Endothelial cell of umbilical vein (primary cell): Measurements from ENCODE around the gene EPS8L2. TPM values are rescaled to one million over a fixed set of nuclear protein-coding genes. Genes with fewer than 3 reads are reported as not detected.

Experiments
- BruUV-seq: library from RNA; stranded (reverse); fragments of 400-500 nt; replicated peaks from 2 replicates; lab custom pipeline; 2021; lab: Mats Ljungman, UMichigan
- CTCF ChIA-PET: fragments of 300-600, 350-600 bp; sonication (Branson Sonifier 250); formaldehyde crosslinking; loops from one replicate; lab custom pipeline; 2021; ENCODE audit warnings: antibody characterized with exemption, inconsistent platforms; lab: Charles Lee
- POLR2A ChIA-PET: fragments of 300-600, 350-600 bp; sonication (Branson Sonifier 250); formaldehyde crosslinking; loops from one replicate; lab custom pipeline; 2021; ENCODE audit warnings: antibody characterized with exemption, inconsistent platforms; lab: Charles Lee
- DNase-seq: peaks from one replicate; pipeline ENCODE4 v3.0.0-alpha.2; 2011; ENCODE audit warnings: low read depth, low spot score
- FAIRE-seq: peaks from 2 replicates; lab custom pipeline; 2011; peaks lifted over from hg19 to GRCh38; lab: Jason Lieb, UNC
- H2AFZ ChIP-seq: 2 replicates; pipeline ENCODE4 v1.6.0; 2012; ENCODE audit warnings: low read depth, low read length, control low read depth, inconsistent platforms
- H3K27ac ChIP-seq: 2 replicates; pipeline ENCODE4 v1.5.1; 2011; ENCODE audit warnings: low read depth, mild to moderate bottlenecking, control low read depth, low read length, moderate library complexity; ENCODE audit not compliant: insufficient read depth
- H3K27me3 ChIP-seq, 2 experiments: 2 replicates each; pipeline versions ENCODE4 v1.6.0 to v1.6.1; 2011; ENCODE audit warnings: low read length in 2 of 2, mixed read lengths in 1 of 2; ENCODE audit not compliant: control insufficient read depth in 2 of 2, insufficient read depth in 2 of 2
- H3K36me3 ChIP-seq, 2 experiments: 2 replicates in 1 of 2; 3 replicates in 1 of 2; pipeline ENCODE4 v1.5.1; 2011; ENCODE audit warnings: low read length in 2 of 2, mild to moderate bottlenecking in 1 of 2, moderate library complexity in 1 of 2; ENCODE audit not compliant: control insufficient read depth in 2 of 2, insufficient read depth in 2 of 2; ENCODE audit errors: extremely low read depth in 1 of 2
- H3K4me1 ChIP-seq: 3 replicates; pipeline ENCODE4 v1.5.1; 2011; ENCODE audit warnings: mild to moderate bottlenecking, low read length; ENCODE audit not compliant: control insufficient read depth, insufficient read depth; ENCODE audit errors: extremely low read depth
- H3K4me2 ChIP-seq: 2 replicates; pipeline ENCODE4 v1.6.1; 2011; ENCODE audit warnings: low read length, control low read depth, mixed read lengths; ENCODE audit not compliant: insufficient read depth
- H3K4me3 ChIP-seq, 3 experiments: fragments of 200-600 bp in 1 of 3; sonication (generic), shearing (Covaris generic) in 1 of 3; replicated peaks in 1 of 3; 2 replicates each; pipeline ENCODE4 v1.5.1; 2011 to 2016; ENCODE audit warnings: control low read depth in 3 of 3, low read length in 3 of 3, mild to moderate bottlenecking in 2 of 3, inconsistent platforms in 1 of 3, low read depth in 1 of 3, moderate library complexity in 1 of 3; ENCODE audit not compliant: insufficient read depth in 1 of 3
- H3K79me2 ChIP-seq: 2 replicates; pipeline ENCODE4 v1.6.0; 2012; ENCODE audit warnings: low read length, inconsistent platforms; ENCODE audit not compliant: control insufficient read depth, insufficient read depth
- H3K9ac ChIP-seq: replicated peaks from 2 replicates; pipeline ENCODE3; 2011; ENCODE audit warnings: low read length, control low read depth; ENCODE audit not compliant: insufficient read depth; ENCODE audit errors: extremely low read depth
- H3K9me1 ChIP-seq: replicated peaks from 3 replicates; pipeline ENCODE4 v1.6.0; 2011; ENCODE audit warnings: mild to moderate bottlenecking, low read length; ENCODE audit not compliant: control insufficient read depth, insufficient read depth; ENCODE audit errors: extremely low read depth
- H3K9me3 ChIP-seq: replicated peaks from 2 replicates; pipeline ENCODE4 v1.5.1; 2012; ENCODE audit warnings: low read length, inconsistent platforms; ENCODE audit not compliant: control insufficient read depth, insufficient read depth
- H4K20me1 ChIP-seq: replicated peaks from 2 replicates; pipeline ENCODE3; 2011; ENCODE audit warnings: mild to moderate bottlenecking, low read length; ENCODE audit not compliant: control insufficient read depth, insufficient read depth; ENCODE audit errors: extremely low read depth
- EZH2 ChIP-seq: IDR thresholded peaks from 2 replicates; pipeline ENCODE4 v1.6.1; 2012; ENCODE audit warnings: borderline replicate concordance, low read depth, mild to moderate bottlenecking, moderate library complexity, low read length, inconsistent platforms; ENCODE audit not compliant: severe bottlenecking
- FOS ChIP-seq: IDR thresholded peaks from 2 replicates; pipeline ENCODE4 v1.6.1; 2011; ENCODE audit warnings: mild to moderate bottlenecking, low read length, moderate library complexity, borderline replicate concordance; ENCODE audit not compliant: insufficient read depth
- GATA2 ChIP-seq: IDR thresholded peaks from 2 replicates; pipeline ENCODE4 v1.7.0; 2011; ENCODE audit warnings: low read depth, mild to moderate bottlenecking, moderate library complexity, mixed read lengths, low read length; ENCODE audit not compliant: insufficient read length, insufficient read depth
- JUN ChIP-seq: IDR thresholded peaks from 2 replicates; pipeline ENCODE4 v1.6.1; 2011; ENCODE audit warnings: borderline replicate concordance, low read depth; ENCODE audit not compliant: insufficient read length, insufficient read depth
- MYC ChIP-seq: IDR thresholded peaks from one replicate; pipeline ENCODE4 v1.6.1; 2011; ENCODE audit warnings: mild to moderate bottlenecking, low read depth, low read length
- POLR2A ChIP-seq: IDR thresholded peaks from 2 replicates; pipeline ENCODE4 v1.6.1; 2012; ENCODE audit warnings: low read depth, mild to moderate bottlenecking, control low read depth, low read length
- POLR2AphosphoS5 ChIP-seq: IDR thresholded peaks from 2 replicates; pipeline ENCODE4 v1.6.1; 2012; ENCODE audit warnings: low read depth, mild to moderate bottlenecking, control low read depth, low read length, moderate library complexity; ENCODE audit not compliant: insufficient read depth
- dilution Hi-C: fragments of 300-500 bp; cut with MboI; formaldehyde crosslinking; loops from one replicate; pipeline ENCODE4 v1.15.0; 2019; ENCODE audit warnings: low sequenced_read_pairs; ENCODE audit not compliant: extremely low pct_ligation_motif_present
- intact Hi-C: fragments of 100-400 bp; cut with micrococcal nuclease; formaldehyde crosslinking; loops from one replicate; pipeline ENCODE4 v1.10.0; 2022
- polyA plus RNA-seq, 4 experiments: library from polyadenylated mRNA; depleted of rRNA in 3 of 4; stranded (reverse) in 3 of 4; unstranded in 1 of 4; fragments of >200 nt; gene quantifications; 2 replicates each; pipeline versions ENCODE4 v1.2.1 to v1.2.3, GENCODE V29; 2011 to 2012; ENCODE audit warnings: missing spikeins in 1 of 4
- total RNA-seq: library from RNA; stranded (reverse); gene quantifications from 2 replicates; pipeline ENCODE4 v1.2.3, GENCODE V29; 2021
- TF ChIP-seq, protein P1 (sequence below): IDR thresholded peaks from 2 replicates; pipeline ENCODE4 v1.6.1; 2011; ENCODE audit not compliant: insufficient read depth, insufficient read length
- TF ChIP-seq, protein P2 (sequence below), 2 donors: IDR thresholded peaks; 1 replicate in 1 of 2; 2 replicates in 1 of 2; pipeline ENCODE4 v1.5.1; 2011; ENCODE audit warnings: low read length in 2 of 2, mild to moderate bottlenecking in 2 of 2, moderate library complexity in 2 of 2, control low read depth in 1 of 2, inconsistent platforms in 1 of 2, low read depth in 1 of 2; ENCODE audit not compliant: insufficient read depth in 1 of 2; ENCODE audit errors: extremely low read depth in 1 of 2

Gene EPS8L2
- total and polyA plus RNA-seq, 2 donors (not counting 3 experiments of a cell fraction or from before 2014, with no cell fraction given) = 5.2 to 12.5 TPM

DNA sequence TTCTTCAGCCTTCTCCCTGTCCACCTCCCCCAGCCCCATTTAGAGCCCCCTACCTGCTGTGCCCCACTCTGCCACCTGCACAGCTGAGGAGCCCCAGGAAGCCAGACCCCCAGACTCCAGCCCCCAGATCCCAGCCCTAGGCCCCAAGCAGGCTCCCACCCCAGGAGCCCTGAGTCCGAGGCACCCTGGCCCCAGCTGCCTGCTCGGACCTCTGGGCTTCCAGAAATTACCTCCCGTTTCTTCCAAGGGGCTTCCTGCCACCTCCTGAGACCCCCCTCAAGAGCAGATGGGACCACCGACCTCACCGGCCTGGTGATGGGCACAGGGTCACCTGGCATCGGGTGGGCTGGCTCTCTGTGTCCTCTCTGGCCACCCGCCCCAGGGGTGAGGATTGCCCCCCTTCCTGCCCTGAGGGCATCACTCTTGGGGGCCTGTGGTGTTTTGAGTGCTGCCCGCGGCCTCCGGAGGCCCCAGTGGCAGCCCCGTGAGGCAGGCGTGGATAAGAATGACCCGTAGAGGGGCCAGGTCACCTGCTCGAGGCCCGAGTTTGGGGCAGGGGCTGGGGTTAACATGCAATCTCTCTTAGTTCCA is 23.0 kb downstream of the EPS8L2 start:
- H3K9ac ChIP-seq = no peak overlapping the region
- no peak overlapping the region for H3K4me3 ChIP-seq
- H3K4me2 ChIP-seq = no peak overlapping the region
- FAIRE-seq (no peak), DNase-seq (no peak)
- no peaks in the 10 kb centered on the region for H3K9me1 ChIP-seq
- H2AFZ ChIP-seq = no peak overlapping the region
- dilution Hi-C loops (no loop called here), intact Hi-C loops (loop anchor here (1.0 to 5.0 kb wide), 2 partner anchors 67 to 172 kb away; no protein-coding TSS in a partner anchor)
- no peak overlapping the region for H3K27ac ChIP-seq
- no peaks in the 10 kb centered on the region for H3K79me2 ChIP-seq
- no peaks in the 10 kb centered on the region for H4K20me1 ChIP-seq
- ChIA-PET CTCF (interaction anchor here (0.6 to 3.7 kb wide), 8 partner anchors 9 to 153 kb away, joined by 3 to 26 read pairs (median 8); partner anchors contain the start of genes DEAF1, PHRF1, TALDO1 and TMEM80), POLR2A (no interaction called here)
- H3K9me3 ChIP-seq = no peaks in the 10 kb centered on the region
- no TSS peak for BruUV-seq
- no peak for TF ChIP-seq POLR2AphosphoS5
- TF ChIP-seq EZH2 = no peak
- no peak for TF ChIP-seq FOS
- TF ChIP-seq, protein P1, sequence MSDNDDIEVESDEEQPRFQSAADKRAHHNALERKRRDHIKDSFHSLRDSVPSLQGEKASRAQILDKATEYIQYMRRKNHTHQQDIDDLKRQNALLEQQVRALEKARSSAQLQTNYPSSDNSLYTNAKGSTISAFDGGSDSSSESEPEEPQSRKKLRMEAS = no peak
- no peak for TF ChIP-seq MYC
- no peak for TF ChIP-seq GATA2
- no peak for TF ChIP-seq POLR2A
- TF ChIP-seq, protein P2, sequence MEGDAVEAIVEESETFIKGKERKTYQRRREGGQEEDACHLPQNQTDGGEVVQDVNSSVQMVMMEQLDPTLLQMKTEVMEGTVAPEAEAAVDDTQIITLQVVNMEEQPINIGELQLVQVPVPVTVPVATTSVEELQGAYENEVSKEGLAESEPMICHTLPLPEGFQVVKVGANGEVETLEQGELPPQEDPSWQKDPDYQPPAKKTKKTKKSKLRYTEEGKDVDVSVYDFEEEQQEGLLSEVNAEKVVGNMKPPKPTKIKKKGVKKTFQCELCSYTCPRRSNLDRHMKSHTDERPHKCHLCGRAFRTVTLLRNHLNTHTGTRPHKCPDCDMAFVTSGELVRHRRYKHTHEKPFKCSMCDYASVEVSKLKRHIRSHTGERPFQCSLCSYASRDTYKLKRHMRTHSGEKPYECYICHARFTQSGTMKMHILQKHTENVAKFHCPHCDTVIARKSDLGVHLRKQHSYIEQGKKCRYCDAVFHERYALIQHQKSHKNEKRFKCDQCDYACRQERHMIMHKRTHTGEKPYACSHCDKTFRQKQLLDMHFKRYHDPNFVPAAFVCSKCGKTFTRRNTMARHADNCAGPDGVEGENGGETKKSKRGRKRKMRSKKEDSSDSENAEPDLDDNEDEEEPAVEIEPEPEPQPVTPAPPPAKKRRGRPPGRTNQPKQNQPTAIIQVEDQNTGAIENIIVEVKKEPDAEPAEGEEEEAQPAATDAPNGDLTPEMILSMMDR (IDR thresholded peaks at IDR 0.05; ENCODE audit: extremely low read depth in 1 of 2, insufficient read depth in 1 of 2, low read depth in 1 of 2, low read length in 2 of 2) = no peak
- TF ChIP-seq JUN = no peak
- peaks cover 8 to 9% of the 10 kb centered on the region in 2 experiments for H3K27me3 ChIP-seq
- H3K4me1 ChIP-seq = no peaks in the 10 kb centered on the region
- H3K36me3 ChIP-seq = no peaks in the 10 kb centered on the region
